GM18951 (cell line): ENCODE results near the gene IDE.
"Not testable (repeated sequence)": the region's sequence is repeated elsewhere in the genome, so short reads cannot be mapped to it uniquely, and the experiment has no call there.

Source experiments
- POLR2A ChIP-seq: IDR thresholded peaks from 4 replicates; pipeline ENCODE4 v1.6.1; 2011; ENCODE audit warnings: mild to moderate bottlenecking; ENCODE audit not compliant: insufficient read length, insufficient read depth; ENCODE audit errors: extremely low read depth
- in situ Hi-C: fragments of 300-500 bp; cut with MboI; formaldehyde crosslinking; loops from one replicate; pipeline ENCODE4 v1.12.0; 2022; ENCODE audit warnings: low sequenced_read_pairs, mixed read lengths, inconsistent platforms; ENCODE audit not compliant: unreplicated experiment

The IDE gene

DNA sequence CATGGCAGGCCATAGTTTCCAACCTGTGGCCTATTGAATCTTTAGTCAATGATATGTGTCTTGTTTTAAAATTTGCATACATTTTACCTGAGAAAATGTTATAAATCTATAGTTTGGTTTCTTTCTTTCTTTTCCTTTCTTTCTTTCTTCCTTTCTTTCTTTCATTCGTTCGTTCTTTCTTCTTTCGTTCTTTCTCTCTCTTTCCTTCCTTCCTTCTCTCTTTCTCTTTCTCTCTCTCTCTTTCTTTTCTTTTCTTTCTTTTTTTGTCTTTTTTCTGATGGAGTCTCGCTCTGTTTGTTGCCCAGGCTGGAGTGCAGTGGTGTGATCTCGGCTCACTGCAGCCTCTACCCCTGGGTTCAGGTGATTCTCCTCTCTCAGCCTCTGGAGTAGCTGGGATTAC lies 133.3 kb downstream of the IDE start:
- in situ Hi-C loops: no loop called here

DNA sequence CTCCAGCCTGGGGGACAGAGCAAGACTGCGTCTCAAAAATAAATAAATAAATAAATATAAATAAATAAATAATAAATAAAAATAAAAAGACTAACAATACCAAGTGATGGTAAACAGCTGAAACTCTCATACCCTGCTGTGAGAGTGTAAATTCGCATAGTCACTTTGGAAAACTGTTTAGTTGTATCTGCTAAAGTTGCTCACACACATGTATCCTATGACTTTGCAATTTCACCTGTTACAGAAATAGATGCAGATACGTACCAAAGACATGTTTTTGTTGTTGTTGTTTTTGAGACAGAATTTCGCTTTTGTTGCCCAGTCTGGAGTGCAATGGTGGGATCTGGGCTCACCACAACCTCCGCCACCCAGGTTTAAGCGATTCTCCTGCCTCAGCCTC lies 135.7 kb downstream of the IDE start:
- no peak for TF ChIP-seq POLR2A
- in situ Hi-C loops: no loop called here

More for the DNA sequence above, 133.3 kb downstream of the IDE start:
- no peak for TF ChIP-seq POLR2A

DNA sequence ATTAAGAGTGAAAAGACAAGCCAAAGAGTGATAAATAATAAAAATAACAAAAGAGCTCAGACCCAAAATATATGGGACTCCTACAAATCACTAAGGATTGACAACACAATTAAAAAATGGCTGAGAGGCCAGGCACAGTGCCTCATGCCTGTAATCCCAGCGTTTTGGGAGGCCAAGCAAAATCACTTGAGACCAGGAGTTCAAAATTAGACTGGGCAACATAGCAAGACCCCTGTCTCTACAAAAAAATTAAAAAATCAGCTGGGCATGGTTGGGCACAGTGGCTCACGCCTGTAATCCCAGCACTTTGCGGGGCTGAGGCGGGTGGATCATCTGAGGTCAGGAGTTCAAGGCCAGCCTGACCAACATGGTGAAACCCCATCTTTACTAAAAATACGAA lies 137.3 kb downstream of the IDE start:
- in situ Hi-C loops: no loop called here

DNA sequence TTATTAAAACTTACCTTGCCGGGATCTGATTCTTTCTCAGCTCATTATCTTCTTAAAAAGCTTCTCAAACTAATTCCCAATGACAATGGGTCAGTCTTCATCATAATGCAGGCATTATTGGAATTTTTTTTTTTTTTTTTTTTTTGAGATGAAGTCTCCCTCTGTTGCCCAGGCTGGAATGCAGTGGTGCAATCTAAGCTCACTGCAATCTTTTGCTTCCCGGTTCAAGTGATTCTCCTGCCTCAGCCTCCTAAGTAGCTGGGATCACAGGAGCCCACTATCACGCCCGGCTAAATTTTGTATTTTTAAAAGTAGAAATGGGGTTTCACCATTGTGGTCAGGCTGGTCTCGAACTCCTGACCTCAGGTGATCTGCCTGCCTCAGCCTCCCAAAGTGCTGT lies 137.8 kb downstream of the IDE start:
- in situ Hi-C loops: not testable (repeated sequence)

More for the DNA sequence above, 137.3 kb downstream of the IDE start:
- TF ChIP-seq POLR2A: no peak

DNA sequence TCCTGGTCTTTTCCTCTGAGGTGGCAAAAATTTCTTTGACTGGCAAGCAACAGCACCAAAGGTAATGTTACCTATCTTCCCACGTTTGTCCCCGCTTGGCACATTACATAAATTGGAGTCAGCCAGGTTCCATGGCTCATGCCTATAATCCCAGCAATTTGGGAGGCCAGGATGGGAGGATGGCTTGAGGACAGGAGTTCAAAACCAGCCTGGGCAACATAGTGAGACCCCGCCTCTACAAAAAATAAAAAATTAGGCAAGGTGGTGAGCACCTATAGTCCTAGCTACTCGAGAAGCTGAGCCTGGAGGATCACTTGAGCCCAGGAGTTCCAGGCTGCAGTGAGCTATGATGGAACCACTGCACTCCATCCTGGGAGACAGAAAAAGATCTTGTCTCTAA lies 139.5 kb downstream of the IDE start:
- no peak for TF ChIP-seq POLR2A
- in situ Hi-C loops: loop anchor here (5.0 kb wide), 1 partner anchor 352 kb away; no protein-coding TSS in a partner anchor

DNA sequence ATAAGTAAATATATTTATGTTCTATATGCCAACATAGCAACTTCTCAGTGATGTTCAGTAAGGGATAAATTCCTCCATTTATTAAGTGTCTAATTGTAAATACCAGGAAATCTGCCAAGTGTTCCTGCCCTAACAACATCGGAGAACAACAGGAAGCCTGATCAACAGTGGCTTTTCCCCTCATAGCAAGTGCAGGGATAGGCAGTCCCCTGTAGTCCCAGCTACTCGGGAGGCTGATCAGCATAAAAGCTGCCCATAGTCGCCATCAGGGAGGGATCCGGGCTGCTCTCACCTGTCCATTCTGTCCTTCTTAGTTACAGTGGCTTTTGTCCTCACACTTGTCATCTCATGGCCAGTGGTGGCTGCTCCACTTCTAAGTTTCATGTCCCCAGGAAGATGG lies 141.3 kb downstream of the IDE start:
- in situ Hi-C loops: loop anchor here (5.0 kb wide), 1 partner anchor 350 kb away; no protein-coding TSS in a partner anchor

DNA sequence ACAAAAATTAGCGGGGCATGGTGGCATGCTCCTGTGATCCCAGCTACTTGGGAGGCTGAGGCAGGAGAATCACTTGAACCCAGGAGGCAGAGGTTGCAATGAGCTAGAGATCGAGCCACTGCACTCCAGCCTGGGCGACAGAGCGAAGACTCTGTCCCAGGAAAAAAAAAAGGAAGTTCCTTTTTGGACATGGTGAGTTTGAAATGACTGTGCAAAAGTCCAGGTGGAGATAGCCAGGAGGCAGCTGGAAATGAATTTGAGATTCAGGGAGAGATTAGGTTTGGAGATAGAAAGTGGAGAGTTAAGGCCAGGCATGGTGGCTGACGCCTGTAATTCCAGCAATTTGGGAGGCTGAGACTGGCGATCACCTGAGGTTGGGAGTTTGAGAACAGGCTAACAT lies 143.8 kb downstream of the IDE start:
- TF ChIP-seq POLR2A: no peak
- in situ Hi-C loops: loop anchor here (5.0 kb wide), 1 partner anchor 348 kb away; no protein-coding TSS in a partner anchor

More for the DNA sequence above, 141.3 kb downstream of the IDE start:
- TF ChIP-seq POLR2A: no peak

DNA sequence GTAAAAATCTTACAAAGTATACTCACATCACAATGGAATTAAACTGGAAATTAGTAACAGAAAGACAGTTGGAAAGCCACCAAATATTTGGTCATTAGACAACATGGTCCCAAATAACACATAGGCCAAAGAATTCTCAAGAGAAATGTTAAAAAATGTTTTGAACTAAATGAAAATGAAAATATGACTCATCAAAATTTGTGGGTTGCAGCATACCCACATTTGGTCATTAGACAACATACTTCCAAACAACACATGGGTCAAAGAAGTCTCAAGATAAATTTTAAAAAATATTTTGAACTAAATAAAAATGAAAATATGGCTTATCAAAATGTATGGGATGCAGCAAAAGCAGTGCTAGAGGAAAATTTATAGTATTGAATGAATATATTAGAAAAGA lies 152.3 kb downstream of the IDE start:
- in situ Hi-C loops: loop anchor here (25.0 kb wide), 1 partner anchor 659 kb away; no protein-coding TSS in a partner anchor
- TF ChIP-seq POLR2A: no peak

DNA sequence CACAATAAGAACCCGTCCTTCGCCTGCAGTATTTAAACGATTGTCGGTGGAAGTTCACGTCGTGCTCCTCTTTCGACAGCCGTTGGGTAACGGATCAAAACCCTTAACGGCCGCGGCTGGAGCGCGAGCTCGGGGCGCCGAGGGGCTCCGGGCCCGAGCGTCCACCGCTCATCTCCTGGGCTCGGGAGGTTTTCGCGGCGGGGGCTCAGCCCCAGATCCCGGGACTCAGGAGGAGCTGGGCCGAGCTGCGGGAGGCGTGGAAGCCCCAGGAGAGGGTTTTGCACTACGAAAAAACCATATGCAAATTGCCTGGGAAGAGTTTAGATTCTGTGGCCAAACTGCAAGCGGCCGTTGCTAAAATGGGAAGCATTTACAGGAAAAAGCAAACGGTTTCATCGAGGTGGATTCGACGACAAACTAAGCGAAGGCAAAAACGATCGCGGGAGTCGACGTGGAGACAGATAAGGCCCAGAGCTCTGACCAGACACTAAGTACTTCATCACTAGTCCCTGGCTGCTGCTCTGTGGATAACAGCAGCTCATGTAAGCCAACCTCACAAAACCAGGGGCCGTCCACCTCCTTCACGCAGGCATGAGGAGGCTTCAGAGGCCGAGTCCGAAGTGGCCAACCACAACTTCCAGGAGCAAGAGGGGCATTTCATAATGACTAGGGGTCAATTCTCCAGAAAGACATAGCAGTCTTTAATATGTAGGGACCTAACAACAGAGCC lies 153.2 kb downstream of the IDE start:
- TF ChIP-seq POLR2A: no peak
- in situ Hi-C loops: loop anchor here (25.0 kb wide), 1 partner anchor 658 kb away; no protein-coding TSS in a partner anchor

DNA sequence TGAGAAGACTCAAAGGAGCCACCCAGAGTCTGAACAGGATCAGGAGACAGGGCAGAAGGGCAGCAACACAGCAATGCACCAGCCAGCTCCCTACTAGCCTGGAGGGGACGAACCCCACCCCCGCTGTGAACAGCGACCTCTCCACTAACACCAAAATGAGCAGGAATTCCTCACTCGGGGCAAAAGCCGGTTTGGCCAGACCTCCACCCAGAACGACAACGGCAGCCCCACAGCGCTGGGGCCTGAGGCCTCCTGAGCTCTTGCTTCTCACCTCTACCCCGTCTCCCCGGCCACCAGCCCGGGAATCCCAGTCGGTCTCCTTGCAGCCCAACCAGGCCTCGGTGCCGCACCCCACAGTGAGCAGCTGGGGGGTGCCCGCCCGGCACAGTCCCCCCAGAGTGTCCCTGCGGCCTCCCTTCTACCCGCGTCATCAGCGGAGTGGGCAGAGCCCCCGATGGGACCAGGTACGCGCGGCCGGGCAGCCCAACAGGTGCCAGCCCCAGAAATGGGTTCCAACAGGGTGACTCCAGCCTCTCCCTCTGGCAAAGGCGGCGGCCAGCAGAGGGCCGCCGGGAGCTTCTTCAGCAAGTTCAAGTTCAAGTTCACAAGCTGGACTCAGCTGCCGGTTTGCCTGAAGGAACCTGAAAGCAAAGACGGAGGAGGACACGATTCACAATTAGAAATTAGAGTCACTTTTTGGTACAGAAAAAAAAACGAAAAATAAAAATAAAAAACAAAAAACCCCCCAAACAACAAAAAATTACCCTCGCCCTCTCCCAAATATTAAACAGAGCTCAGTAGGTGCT lies 153.9 kb downstream of the IDE start:
- in situ Hi-C loops: loop anchor here (25.0 kb wide), 1 partner anchor 658 kb away; no protein-coding TSS in a partner anchor
- TF ChIP-seq POLR2A: no peak

DNA sequence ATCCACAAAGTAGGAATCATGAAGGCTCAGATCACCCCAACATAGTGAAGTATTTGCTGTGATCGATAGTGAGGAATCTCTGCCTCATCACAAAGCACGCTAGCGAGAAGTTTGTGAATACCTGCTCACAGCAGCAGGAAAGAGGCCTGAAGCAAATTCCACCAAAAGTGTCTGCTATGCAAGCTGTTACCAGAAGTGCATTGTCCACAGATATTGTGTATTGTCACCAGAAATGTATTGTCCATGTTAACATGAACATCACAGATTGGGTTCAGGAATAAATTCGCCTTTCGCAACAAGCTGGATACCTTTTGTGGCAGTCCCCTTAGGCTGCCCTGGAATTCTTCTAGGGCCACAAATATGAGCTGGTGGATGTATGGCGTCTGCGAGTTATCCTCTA lies 155.0 kb downstream of the IDE start:
- in situ Hi-C loops: loop anchor here (25.0 kb wide), 1 partner anchor 657 kb away; no protein-coding TSS in a partner anchor
- TF ChIP-seq POLR2A: no peak

DNA sequence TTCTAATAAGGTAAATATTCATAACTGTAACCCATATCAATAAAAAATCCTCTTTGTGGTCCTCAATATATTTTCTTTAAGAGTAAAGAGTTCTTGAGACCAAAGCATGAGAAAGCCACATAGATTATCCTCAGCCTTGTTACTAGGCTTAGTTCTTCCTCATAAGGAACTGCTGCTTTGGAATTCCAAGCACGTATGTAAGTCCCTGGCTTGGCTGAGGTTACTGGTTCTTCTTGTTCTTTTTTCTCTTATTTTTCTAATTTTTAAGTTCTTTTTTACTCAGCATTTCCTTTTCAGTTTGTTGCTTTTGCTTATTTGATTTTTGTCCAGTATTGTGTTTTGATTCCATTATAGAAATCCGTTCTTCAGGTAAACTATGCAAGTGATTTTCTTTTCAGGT lies 155.7 kb downstream of the IDE start:
- in situ Hi-C loops: loop anchor here (25.0 kb wide), 1 partner anchor 656 kb away; no protein-coding TSS in a partner anchor

DNA sequence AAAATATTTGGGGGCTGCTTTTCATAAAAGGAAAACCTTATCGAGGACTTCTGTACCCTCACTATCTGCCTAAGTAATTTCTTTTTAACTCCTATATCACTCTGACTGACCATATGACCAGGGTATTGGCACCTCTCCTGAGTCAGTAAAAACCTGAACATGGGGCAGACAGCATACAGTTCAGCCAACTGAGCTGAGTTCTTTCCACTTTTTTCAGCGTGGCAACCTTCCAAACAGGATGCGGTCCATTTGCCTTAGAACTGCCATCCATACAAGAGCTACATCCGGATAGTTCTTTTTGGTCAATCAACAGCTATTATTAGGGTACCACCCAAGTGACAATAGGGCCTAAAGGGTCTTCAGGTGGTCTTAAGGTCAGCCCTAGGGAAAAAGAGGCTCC lies 160.4 kb downstream of the IDE start:
- in situ Hi-C loops: loop anchor here (25.0 kb wide), 1 partner anchor 651 kb away; no protein-coding TSS in a partner anchor
- no peak for TF ChIP-seq POLR2A

More for the DNA sequence above, 155.7 kb downstream of the IDE start:
- no peak for TF ChIP-seq POLR2A
